HepG2 (cell line): ENCODE measurements around the gene TP73. TPM values are rescaled to one million over a fixed set of nuclear protein-coding genes. Genes with fewer than 3 reads are reported as not detected.

ENCODE experiments used
- ATF7 ChIP-seq, 2 experiments: fragments of 450-650 bp in 1 of 2; sonication (generic) in 1 of 2; formaldehyde crosslinking in 1 of 2; IDR thresholded peaks; 2 replicates each; pipeline versions ENCODE4 v1.4.0 to v1.6.1; 2016 to 2020; ENCODE audit warnings: antibody characterized with exemption in 1 of 2, mild to moderate bottlenecking in 1 of 2, missing genetic modification reagents in 1 of 2
- BRD4 ChIP-seq: sonication (generic); formaldehyde crosslinking; IDR thresholded peaks from 2 replicates; pipeline ENCODE4 v1.4.0; 2020; ENCODE audit warnings: missing genetic modification reagents
- FOXM1 ChIP-seq: sonication (generic); formaldehyde crosslinking; IDR thresholded peaks from 2 replicates; pipeline ENCODE4 v1.5.0; 2020; ENCODE audit warnings: missing genetic modification reagents
- ISX ChIP-seq: sonication (generic); formaldehyde crosslinking; conservative IDR thresholded peaks from 2 replicates; pipeline ENCODE4 v1.5.0; 2020; ENCODE audit warnings: missing genetic modification reagents
- JUN ChIP-seq: sonication (generic); formaldehyde crosslinking; IDR thresholded peaks from 2 replicates; pipeline ENCODE4 v1.4.0; 2020; ENCODE audit warnings: mild to moderate bottlenecking, missing genetic modification reagents
- KLF15 ChIP-seq: sonication (generic); formaldehyde crosslinking; IDR thresholded peaks from 2 replicates; pipeline ENCODE4 v1.8.1; 2023; ENCODE audit warnings: borderline replicate concordance, mild to moderate bottlenecking, inconsistent platforms, missing genetic modification reagents, mixed read lengths
- PHF20 ChIP-seq: sonication (generic); formaldehyde crosslinking; IDR thresholded peaks from 2 replicates; pipeline ENCODE4 v1.5.0; 2020; ENCODE audit warnings: mild to moderate bottlenecking, missing genetic modification reagents
- SIN3A ChIP-seq: IDR thresholded peaks from 2 replicates; pipeline ENCODE4 v1.6.1; 2011; ENCODE audit warnings: low read depth, mild to moderate bottlenecking, control low read depth, low read length, borderline replicate concordance
- SPEN ChIP-seq: sonication (generic); formaldehyde crosslinking; IDR thresholded peaks from 2 replicates; pipeline ENCODE4 v1.5.1; 2020; ENCODE audit warnings: low read depth, mild to moderate bottlenecking, missing genetic modification reagents
- ZFP90 ChIP-seq: sonication (generic); formaldehyde crosslinking; IDR thresholded peaks from 2 replicates; pipeline ENCODE4 v1.8.0; 2022; ENCODE audit warnings: missing genetic modification reagents, mild to moderate bottlenecking, inconsistent platforms, borderline replicate concordance
- ZNF232 ChIP-seq: sonication (generic); formaldehyde crosslinking; IDR thresholded peaks from 2 replicates; pipeline ENCODE4 v1.4.0; 2020; ENCODE audit warnings: missing genetic modification reagents, borderline replicate concordance
- ZNF350 ChIP-seq: sonication (generic); formaldehyde crosslinking; IDR thresholded peaks from 2 replicates; pipeline ENCODE4 v1.4.0; 2020; ENCODE audit warnings: mild to moderate bottlenecking, low read depth, missing genetic modification reagents, borderline replicate concordance
- polyA plus RNA-seq, 8 experiments: library from polyadenylated mRNA; depleted of rRNA in 3 of 8; stranded (reverse) in 7 of 8; unstranded in 1 of 8; fragments of >200 nt; fragmentation: Illumina TruSeq in 4 of 8; extraction: Trizol in 4 of 8; gene quantifications; 2 replicates each; pipeline versions ENCODE4 v1.2.1 to v1.2.3, GENCODE V29; 2011 to 2016; ENCODE audit warnings: low read depth in 4 of 8, missing spikeins in 1 of 8, mixed read lengths in 1 of 8; ENCODE audit not compliant: insufficient read depth in 1 of 8
- total RNA-seq, 5 experiments: library from RNA; depleted of rRNA; stranded (reverse); fragments of >200 nt; fragmentation: Illumina TruSeq; extraction: Trizol; gene quantifications; 2 replicates each; pipeline ENCODE4 v1.2.3, GENCODE V29; 2016; ENCODE audit warnings: low read depth in 1 of 5
- TF ChIP-seq, protein P1 (sequence below): sonication (generic); formaldehyde crosslinking; IDR thresholded peaks from 2 replicates; pipeline ENCODE4 v1.5.1; 2020; ENCODE audit warnings: missing genetic modification reagents, mild to moderate bottlenecking, borderline replicate concordance
- TF ChIP-seq, protein P2 (sequence below): sonication (generic); formaldehyde crosslinking; IDR thresholded peaks from 2 replicates; pipeline ENCODE4 v1.8.1; 2023; ENCODE audit warnings: mild to moderate bottlenecking, moderate library complexity, missing genetic modification reagents
- TF ChIP-seq, protein P3 (sequence below): sonication (generic); formaldehyde crosslinking; IDR thresholded peaks from 2 replicates; pipeline ENCODE4 v1.5.1; 2020; ENCODE audit warnings: missing genetic modification reagents, mild to moderate bottlenecking, borderline replicate concordance
- TF ChIP-seq, protein P4 (sequence below): sonication (generic); formaldehyde crosslinking; IDR thresholded peaks from 2 replicates; pipeline ENCODE4 v1.8.0; 2022; ENCODE audit warnings: mild to moderate bottlenecking, missing genetic modification reagents, borderline replicate concordance
- TF ChIP-seq, protein P5 (sequence below): sonication (generic); formaldehyde crosslinking; IDR thresholded peaks from 2 replicates; pipeline ENCODE4 v1.9.0; 2021; ENCODE audit warnings: missing genetic modification reagents, mild to moderate bottlenecking, borderline replicate concordance
- TF ChIP-seq, protein P6 (sequence below): IDR thresholded peaks from 2 replicates; pipeline ENCODE4 v1.6.1; 2016; ENCODE audit warnings: control low read depth
- TF ChIP-seq, protein P7 (sequence below): sonication (generic); formaldehyde crosslinking; IDR thresholded peaks from 2 replicates; pipeline ENCODE4 v1.5.1; 2020; ENCODE audit warnings: missing genetic modification reagents, mild to moderate bottlenecking, borderline replicate concordance

TP73 gene
- total and polyA plus RNA-seq, 2 of the 13 experiments (the other 11 are each of a cell fraction or from before 2014, with no cell fraction given): 0.49 to 1.1 TPM

DNA sequence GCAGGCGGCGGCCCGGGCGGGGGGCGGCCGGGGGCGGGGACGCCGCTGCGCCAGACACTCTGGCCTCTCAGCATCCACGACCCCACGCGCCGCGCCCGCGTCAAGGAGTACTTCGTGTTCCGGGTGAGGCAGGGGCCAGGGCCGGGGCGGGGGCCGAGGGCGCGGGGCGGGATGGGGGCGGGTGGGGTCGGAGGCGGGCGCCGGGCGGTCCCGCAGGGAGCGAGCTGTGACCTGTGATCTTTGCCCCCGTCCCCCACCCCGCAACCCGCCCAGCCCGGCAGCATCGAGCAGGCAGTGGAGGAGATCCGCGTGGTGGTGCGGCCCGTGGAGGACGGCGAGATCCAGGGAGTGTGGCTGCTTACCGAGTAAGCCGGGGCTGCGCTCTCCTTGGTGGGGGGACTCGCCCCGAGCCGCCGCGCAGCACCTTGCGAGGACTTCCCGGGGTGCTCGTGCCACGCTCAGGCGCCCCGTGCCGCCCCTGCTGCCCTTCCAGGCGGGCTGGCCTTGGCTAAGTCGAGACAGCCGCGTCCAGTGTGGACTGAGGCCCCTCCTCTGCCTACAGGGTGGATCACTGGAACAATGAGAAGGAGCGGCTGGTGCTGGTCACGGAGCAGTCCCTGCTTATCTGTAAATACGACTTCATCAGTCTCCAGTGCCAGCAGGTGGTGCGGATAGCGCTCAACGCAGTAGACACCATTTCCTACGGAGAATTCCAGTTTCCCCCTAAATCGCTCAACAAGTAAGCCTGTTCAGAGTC, 27.0 kb upstream of the TP73 start (continued):
- TF ChIP-seq PHF20 (CRISPR knock-in tag) (0 out of 2 replicates have a peak, but pooled peaks have one; percentile 38), SPEN (CRISPR knock-in tag) (peak; percentile 39), KLF15 (no peak), ZNF232 (no peak), SIN3A (peak; percentile 49; the same call in 1 of the 2 replicates), JUN (CRISPR knock-in tag) (no peak), ZFP90 (no peak), FOXM1 (CRISPR knock-in tag) (no peak), ATF7 (IDR thresholded peaks at IDR 0.05) (no peak), ATF7 (CRISPR knock-in tag; IDR thresholded peaks at IDR 0.05) (no peak), ISX (CRISPR knock-in tag) (no peak), ZNF350 (CRISPR knock-in tag) (peak; percentile 58; the same call in 1 of the 2 replicates), BRD4 (CRISPR knock-in tag) (no peak)
- TF ChIP-seq, protein P1, sequence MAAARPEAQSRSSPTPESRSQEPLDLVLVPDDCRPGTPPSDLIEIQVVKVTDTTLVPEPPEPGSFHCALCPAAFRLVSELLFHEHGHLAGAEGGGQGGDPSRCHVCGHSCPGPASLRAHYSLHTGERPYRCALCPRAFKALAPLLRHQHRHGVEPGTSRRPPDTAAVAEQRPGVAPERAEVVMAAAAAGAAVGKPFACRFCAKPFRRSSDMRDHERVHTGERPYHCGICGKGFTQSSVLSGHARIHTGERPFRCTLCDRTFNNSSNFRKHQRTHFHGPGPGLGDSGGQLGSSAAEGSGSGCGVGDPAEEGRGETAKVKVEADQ (CRISPR knock-in tag): peak; percentile 37; the same call in 1 of the 2 replicates
- TF ChIP-seq, protein P2, sequence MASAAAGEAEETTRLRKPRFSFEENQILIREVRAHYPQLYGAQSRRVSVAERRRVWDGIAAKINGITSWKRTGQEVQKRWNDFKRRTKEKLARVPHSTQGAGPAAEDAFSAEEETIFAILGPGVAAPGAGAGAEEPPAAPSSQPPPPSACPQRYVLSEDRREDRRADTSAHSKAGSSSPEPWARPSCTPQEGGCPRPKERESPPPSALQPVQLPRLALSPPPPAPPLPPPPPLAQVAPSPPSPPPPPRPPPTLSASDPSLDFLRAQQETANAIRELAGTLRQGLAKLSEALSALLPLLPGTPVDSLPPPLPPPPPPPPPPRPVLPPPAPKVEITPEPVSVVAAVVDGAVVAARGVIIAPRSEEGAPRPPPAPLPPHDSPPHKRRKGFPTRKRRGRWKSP (CRISPR knock-in tag): peak; percentile 68; the same call in 1 of the 2 replicates
- TF ChIP-seq, protein P3, sequence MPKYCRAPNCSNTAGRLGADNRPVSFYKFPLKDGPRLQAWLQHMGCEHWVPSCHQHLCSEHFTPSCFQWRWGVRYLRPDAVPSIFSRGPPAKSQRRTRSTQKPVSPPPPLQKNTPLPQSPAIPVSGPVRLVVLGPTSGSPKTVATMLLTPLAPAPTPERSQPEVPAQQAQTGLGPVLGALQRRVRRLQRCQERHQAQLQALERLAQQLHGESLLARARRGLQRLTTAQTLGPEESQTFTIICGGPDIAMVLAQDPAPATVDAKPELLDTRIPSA (CRISPR knock-in tag): no peak
- TF ChIP-seq, protein P4, sequence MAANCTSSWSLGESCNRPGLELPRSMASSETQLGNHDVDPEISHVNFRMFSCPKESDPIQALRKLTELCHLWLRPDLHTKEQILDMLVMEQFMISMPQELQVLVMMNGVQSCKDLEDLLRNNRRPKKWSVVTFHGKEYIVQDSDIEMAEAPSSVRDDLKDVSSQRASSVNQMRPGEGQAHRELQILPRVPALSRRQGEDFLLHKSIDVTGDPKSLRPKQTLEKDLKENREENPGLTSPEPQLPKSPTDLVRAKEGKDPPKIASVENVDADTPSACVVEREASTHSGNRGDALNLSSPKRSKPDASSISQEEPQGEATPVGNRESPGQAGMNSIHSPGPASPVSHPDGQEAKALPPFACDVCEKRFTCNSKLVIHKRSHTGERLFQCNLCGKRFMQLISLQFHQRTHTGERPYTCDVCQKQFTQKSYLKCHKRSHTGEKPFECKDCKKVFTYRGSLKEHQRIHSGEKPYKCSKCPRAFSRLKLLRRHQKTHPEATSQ (CRISPR knock-in tag): no peak
- TF ChIP-seq, protein P5, sequence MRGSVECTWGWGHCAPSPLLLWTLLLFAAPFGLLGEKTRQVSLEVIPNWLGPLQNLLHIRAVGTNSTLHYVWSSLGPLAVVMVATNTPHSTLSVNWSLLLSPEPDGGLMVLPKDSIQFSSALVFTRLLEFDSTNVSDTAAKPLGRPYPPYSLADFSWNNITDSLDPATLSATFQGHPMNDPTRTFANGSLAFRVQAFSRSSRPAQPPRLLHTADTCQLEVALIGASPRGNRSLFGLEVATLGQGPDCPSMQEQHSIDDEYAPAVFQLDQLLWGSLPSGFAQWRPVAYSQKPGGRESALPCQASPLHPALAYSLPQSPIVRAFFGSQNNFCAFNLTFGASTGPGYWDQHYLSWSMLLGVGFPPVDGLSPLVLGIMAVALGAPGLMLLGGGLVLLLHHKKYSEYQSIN (CRISPR knock-in tag): no peak
- TF ChIP-seq, protein P6, sequence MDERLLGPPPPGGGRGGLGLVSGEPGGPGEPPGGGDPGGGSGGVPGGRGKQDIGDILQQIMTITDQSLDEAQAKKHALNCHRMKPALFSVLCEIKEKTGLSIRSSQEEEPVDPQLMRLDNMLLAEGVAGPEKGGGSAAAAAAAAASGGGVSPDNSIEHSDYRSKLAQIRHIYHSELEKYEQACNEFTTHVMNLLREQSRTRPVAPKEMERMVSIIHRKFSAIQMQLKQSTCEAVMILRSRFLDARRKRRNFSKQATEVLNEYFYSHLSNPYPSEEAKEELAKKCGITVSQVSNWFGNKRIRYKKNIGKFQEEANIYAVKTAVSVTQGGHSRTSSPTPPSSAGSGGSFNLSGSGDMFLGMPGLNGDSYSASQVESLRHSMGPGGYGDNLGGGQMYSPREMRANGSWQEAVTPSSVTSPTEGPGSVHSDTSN (CRISPR knock-in tag): no peak
- TF ChIP-seq, protein P7, sequence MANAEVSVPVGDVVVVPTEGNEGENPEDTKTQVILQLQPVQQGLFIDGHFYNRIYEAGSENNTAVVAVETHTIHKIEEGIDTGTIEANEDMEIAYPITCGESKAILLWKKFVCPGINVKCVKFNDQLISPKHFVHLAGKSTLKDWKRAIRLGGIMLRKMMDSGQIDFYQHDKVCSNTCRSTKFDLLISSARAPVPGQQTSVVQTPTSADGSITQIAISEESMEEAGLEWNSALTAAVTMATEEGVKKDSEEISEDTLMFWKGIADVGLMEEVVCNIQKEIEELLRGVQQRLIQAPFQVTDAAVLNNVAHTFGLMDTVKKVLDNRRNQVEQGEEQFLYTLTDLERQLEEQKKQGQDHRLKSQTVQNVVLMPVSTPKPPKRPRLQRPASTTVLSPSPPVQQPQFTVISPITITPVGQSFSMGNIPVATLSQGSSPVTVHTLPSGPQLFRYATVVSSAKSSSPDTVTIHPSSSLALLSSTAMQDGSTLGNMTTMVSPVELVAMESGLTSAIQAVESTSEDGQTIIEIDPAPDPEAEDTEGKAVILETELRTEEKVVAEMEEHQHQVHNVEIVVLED (CRISPR knock-in tag): peak; percentile 46; the same call in 1 of the 2 replicates
